DOHH2 (cell line): Measurements from ENCODE around the gene HES7.

Experiments used
- EZH2phosphoT487 ChIP-seq: fragments of 200-600 bp; sonication (generic); IDR thresholded peaks from 2 replicates; pipeline ENCODE4 v1.6.1; 2017; ENCODE audit warnings: borderline replicate concordance, mild to moderate bottlenecking, antibody characterized with exemption, low read length, moderate library complexity, mixed read lengths
- TF ChIP-seq, protein P1 (sequence below): fragments of 200-600 bp; sonication (generic); IDR thresholded peaks from one replicate; pipeline ENCODE4 v1.5.1; 2014; ENCODE audit warnings: antibody characterized with exemption, mild to moderate bottlenecking, low read depth, low read length; ENCODE audit not compliant: poor library complexity, severe bottlenecking

DNA sequence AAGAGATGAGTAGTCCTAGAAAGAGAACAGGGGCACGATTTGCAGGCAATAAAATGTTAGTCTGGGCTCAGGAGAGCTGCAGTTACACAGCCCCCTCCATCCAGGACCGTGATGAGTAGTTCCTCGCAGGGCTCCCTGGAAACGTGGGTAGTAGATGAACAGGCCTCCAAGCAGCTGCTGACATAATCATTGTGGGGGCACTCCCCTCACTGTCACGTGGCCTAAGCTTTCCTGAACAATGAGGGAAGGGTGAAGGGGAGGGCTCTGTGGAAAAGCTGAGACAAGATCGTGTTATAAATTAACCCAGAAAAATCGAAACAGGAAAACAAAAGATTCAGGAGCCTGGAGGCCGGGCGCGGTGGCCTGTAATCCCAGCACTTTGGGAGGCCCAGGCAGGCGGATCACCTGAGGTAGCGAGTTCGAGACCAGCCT, 29.6 kb upstream of the HES7 start:
- TF ChIP-seq EZH2phosphoT487, result no peak
- TF ChIP-seq, protein P1, sequence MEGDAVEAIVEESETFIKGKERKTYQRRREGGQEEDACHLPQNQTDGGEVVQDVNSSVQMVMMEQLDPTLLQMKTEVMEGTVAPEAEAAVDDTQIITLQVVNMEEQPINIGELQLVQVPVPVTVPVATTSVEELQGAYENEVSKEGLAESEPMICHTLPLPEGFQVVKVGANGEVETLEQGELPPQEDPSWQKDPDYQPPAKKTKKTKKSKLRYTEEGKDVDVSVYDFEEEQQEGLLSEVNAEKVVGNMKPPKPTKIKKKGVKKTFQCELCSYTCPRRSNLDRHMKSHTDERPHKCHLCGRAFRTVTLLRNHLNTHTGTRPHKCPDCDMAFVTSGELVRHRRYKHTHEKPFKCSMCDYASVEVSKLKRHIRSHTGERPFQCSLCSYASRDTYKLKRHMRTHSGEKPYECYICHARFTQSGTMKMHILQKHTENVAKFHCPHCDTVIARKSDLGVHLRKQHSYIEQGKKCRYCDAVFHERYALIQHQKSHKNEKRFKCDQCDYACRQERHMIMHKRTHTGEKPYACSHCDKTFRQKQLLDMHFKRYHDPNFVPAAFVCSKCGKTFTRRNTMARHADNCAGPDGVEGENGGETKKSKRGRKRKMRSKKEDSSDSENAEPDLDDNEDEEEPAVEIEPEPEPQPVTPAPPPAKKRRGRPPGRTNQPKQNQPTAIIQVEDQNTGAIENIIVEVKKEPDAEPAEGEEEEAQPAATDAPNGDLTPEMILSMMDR, result no peak
